Left colon (tissue), 2 donors: ENCODE data around the gene DNAH5. TPM values are rescaled to one million over a fixed set of nuclear protein-coding genes. Genes with fewer than 3 reads are reported as not detected.

Experiments used
- ATAC-seq: fragments of 200-7000 bp; cut with Tn5 transposase; one replicate; pipeline ENCODE4 v1.9.1; 2020; ENCODE audit warnings: mild to moderate bottlenecking, moderate library complexity
- DNase-seq, 2 donors: peaks; one replicate each; pipeline ENCODE4 v3.0.0-alpha.2; 2020
- intact Hi-C, 2 donors: fragments of 100-400 bp; cut with DNase I in 1 of 2; cut with micrococcal nuclease in 1 of 2; formaldehyde crosslinking; loops; one replicate each; pipeline versions ENCODE4 v1.11.2 to v1.14.0; 2022; cut with DNase I, micrococcal nuclease
- total RNA-seq, 2 donors: library from RNA; stranded (reverse); fragmentation: NEBNext Ultra II Directional; extraction: Animal tissue kit (Norgen Biotek cat#: 25700); gene quantifications; one replicate each; pipeline ENCODE4 v1.2.1, GENCODE V29; 2021
- donor health status: DM: no; HTN: no; CAD: no.
- donor health status: DM: yes; HTN: yes; CAD: no.

DNAH5 gene
- total RNA-seq, 2 donors from 2014 or later, result 0.43 to 0.47 TPM

DNA sequence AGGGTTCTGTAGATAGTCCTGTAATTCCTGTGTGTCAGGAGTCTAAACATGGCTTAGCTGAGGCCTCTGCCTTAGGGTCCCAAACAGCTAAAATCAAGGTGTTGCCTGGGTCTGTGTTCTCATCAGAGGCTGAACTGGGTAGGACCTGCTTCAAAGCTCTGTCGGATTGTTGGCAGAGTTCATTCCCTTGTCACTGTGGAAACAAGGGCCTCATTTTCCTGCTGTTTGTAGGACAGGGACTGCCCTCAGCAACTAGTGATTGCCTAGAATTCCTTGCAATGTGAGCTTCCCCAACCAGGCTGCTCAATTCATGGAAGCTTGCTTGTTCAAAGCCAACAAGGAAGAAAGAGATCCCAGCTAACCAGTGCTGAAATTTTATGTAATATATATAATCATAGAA, 283.2 kb downstream of the DNAH5 start:
- intact Hi-C loops, result no loop called here
- DNase-seq (no peak), ATAC-seq (no peak)

- intact Hi-C loops, result no loop called here
- DNase-seq (no peak), ATAC-seq (no peak)
Measured at GRCh38 chr5:13660072-13660471, 284.4 kb downstream of the DNAH5 start.

GRCh38 chr5:13659391-13659790, 285.1 kb downstream of the DNAH5 start:
- intact Hi-C loops, result no loop called here
- no peak for ATAC-seq

DNA sequence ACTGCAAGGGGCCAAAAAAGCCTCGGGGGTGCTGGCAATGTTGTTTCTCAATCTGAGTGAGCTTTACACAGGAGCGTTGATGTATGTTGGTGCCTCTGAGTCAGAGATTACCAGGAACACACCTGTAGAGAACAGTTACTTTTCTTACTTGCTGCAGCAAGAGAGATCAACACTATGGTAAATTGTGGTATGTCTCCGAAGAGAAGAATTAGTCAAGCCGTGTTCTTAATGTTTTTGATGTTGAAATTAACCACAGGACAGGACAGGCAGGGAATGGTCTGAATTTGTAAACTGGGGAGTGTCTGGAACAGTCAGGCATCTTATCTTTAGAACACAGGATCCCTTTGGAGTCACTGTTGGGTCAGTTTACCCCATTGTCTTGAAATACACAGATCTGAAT, 285.7 kb downstream of the DNAH5 start:
- ATAC-seq (no peak), DNase-seq (no peak)
- intact Hi-C loops, result no loop called here

More at GRCh38 chr5:13659391-13659790, 285.1 kb downstream of the DNAH5 start:
- no peak for DNase-seq

GRCh38 chr5:13658152-13658551, 286.3 kb downstream of the DNAH5 start:
- no peak for ATAC-seq
- no peak for DNase-seq
- intact Hi-C loops, result no loop called here

GRCh38 chr5:13653709-13654108, 290.8 kb downstream of the DNAH5 start:
- intact Hi-C loops, result no loop called here
- ATAC-seq (no peak), DNase-seq (no peak)

- intact Hi-C loops, result no loop called here
- DNase-seq (no peak), ATAC-seq (no peak)
Measured at GRCh38 chr5:13649656-13650055, 294.8 kb downstream of the DNAH5 start.

GRCh38 chr5:13648822-13649221, 295.7 kb downstream of the DNAH5 start:
- intact Hi-C loops, result no loop called here
- DNase-seq, result no peak
- ATAC-seq, result no peak

GRCh38 chr5:13643734-13644133, 300.8 kb downstream of the DNAH5 start:
- ATAC-seq, result no peak
- DNase-seq, result no peak
- intact Hi-C loops, result no loop called here

DNA sequence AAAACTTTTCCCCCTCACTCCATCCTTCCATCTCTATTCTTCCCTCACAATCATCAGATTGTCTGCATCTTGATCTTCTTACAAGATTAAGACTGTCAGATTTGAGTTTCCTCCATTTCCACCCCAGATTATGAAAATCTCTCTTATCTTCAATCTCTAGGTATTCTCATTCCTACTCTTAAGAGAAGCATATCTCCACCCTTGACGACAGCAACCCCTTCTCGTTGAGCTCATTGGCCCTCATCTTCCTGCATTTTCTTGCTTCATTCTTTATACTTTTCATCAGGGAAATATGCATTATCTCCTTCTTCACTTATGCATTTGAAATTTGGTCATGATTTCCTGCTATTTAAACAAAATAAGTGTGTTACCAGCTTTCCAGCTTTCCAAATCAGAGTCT, 301.3 kb downstream of the DNAH5 start:
- intact Hi-C loops, result no loop called here
- no peak for DNase-seq
- ATAC-seq, result no peak

Other genes with a start within 250 kb of the DNAH5 start
- gene TRIO, start 198.7 kb upstream of the DNAH5 start, total RNA-seq, result 100 to 1,000 TPM; 140 to 181 TPM